Erythroblast (primary cell): ENCODE data around the gene LINS1.

Experiments
- GATA1 ChIP-seq: IDR thresholded peaks from 2 replicates; pipeline ENCODE4 v1.6.1; 2011; ENCODE audit warnings: low read depth, mild to moderate bottlenecking, control low read depth, low read length, moderate library complexity
- POLR2A ChIP-seq: IDR thresholded peaks from 2 replicates; pipeline ENCODE4 v1.6.1; 2011; ENCODE audit warnings: mild to moderate bottlenecking, low read length

- TF ChIP-seq POLR2A (no peak), GATA1 (no peak)
Observed at GRCh38 chr15:100642950-100643338, 41.0 kb upstream of the LINS1 start.
